Transverse colon (tissue), 4 donors: ENCODE results near the gene GMEB2. TPM values are rescaled to one million over a fixed set of nuclear protein-coding genes. Genes with fewer than 3 reads are reported as not detected.

Experiments
- DNase-seq: peaks from one replicate; pipeline ENCODE4 v3.0.0-alpha.2; 2019
- H3K27ac ChIP-seq, 4 donors: fragments of 200-600 bp; sonication (generic); 2 replicates each; pipeline ENCODE4 v1.5.1; 2016 to 2018; ENCODE audit warnings: inconsistent platforms in 4 of 4
- H3K27me3 ChIP-seq: fragments of 200-600 bp; sonication (generic); 2 replicates; pipeline ENCODE4 v1.5.1; 2017; ENCODE audit warnings: inconsistent platforms
- H3K36me3 ChIP-seq, 4 donors: fragments of 200-600 bp; sonication (generic); 2 replicates each; pipeline ENCODE4 v1.5.1; 2017 to 2019; ENCODE audit warnings: inconsistent platforms in 4 of 4
- H3K4me1 ChIP-seq, 4 donors: fragments of 200-600 bp; sonication (generic); 2 replicates each; pipeline ENCODE4 v1.5.1; 2017 to 2020; ENCODE audit warnings: inconsistent platforms in 4 of 4
- H3K4me3 ChIP-seq, 4 donors: fragments of 200-600 bp; sonication (generic); 1 replicate in 1 of 4; 2 replicates in 3 of 4; pipeline versions ENCODE4 v1.5.1 to v1.6.1; 2017 to 2019; ENCODE audit warnings: inconsistent platforms in 4 of 4
- H3K9me3 ChIP-seq, 2 donors: fragments of 200-600 bp; sonication (generic); 2 replicates each; pipeline ENCODE4 v1.5.1; 2017 to 2019; ENCODE audit warnings: inconsistent platforms in 2 of 2
- CTCF ChIP-seq, 5 experiments: fragments of 200-600 bp in 3 of 5; fragments of 450-650 bp in 2 of 5; sonication (generic) in 3 of 5; IDR thresholded peaks; 1 replicate in 2 of 5; 2 replicates in 3 of 5; pipeline ENCODE4 v1.5.1; 2016 to 2017; ENCODE audit warnings: antibody characterized with exemption in 5 of 5, inconsistent platforms in 3 of 5, mild to moderate bottlenecking in 2 of 5, moderate library complexity in 1 of 5
- EP300 ChIP-seq: sonication (generic); formaldehyde crosslinking; IDR thresholded peaks from one replicate; pipeline ENCODE4 v1.6.1; 2017; ENCODE audit warnings: antibody characterized with exemption, low read depth
- POLR2A ChIP-seq: fragments of 450-650 bp; IDR thresholded peaks from one replicate; pipeline ENCODE4 v1.6.1; 2016; ENCODE audit warnings: antibody characterized with exemption, mild to moderate bottlenecking, moderate library complexity
- POLR2AphosphoS5 ChIP-seq, 3 donors: sonication (generic); formaldehyde crosslinking; IDR thresholded peaks; one replicate each; pipeline ENCODE4 v1.6.1; 2016; ENCODE audit warnings: antibody characterized with exemption in 3 of 3
- WGBS, 2 donors: methylation state at CpG; one replicate each; pipeline ENCODE4 v1.1.5; 2018; ENCODE audit warnings: low coverage in 1 of 2; 5-methylcytosine and 5-hydroxymethylcytosine counted together
- in situ Hi-C, 4 donors: fragments of 200-750 bp; cut with MboI; loops; one replicate each; pipeline versions ENCODE4 v1.15.0 to v1.15.1; 2017; ENCODE audit warnings: low sequenced_read_pairs in 3 of 4, low pct_ligation_motif_present in 1 of 4, low pct_unique_long_range_greater_than_20kb in 1 of 4
- intact Hi-C: fragments of 100-400 bp; cut with DNase I; formaldehyde crosslinking; loops from one replicate; pipeline ENCODE4 v1.15.1; 2023; ENCODE audit warnings: low total_unique reads
- total RNA-seq, 4 donors: library from RNA; depleted of rRNA; stranded (reverse); fragments of >200 nt; gene quantifications; one replicate each; pipeline ENCODE4 v1.1.0, GENCODE V29; 2016

The GMEB2 gene
- total RNA-seq, 4 donors from 2014 or later = 9.0 to 20.3 (median 13.5) TPM

- peak; percentile 41 to 88 (median 83) for TF ChIP-seq POLR2AphosphoS5 (IDR thresholded peaks at IDR 0.05)
- no peak for TF ChIP-seq EP300
- TF ChIP-seq POLR2A = peak; percentile 30
- TF ChIP-seq CTCF (IDR thresholded peaks at IDR 0.05) = no peak
- in situ Hi-C loops = loop anchor here in 1 of 4 donors (25.0 kb wide), 1 partner anchor 95 kb away; the partner anchor contains the start of gene GMEB2
- WGBS, 2 donors = 60% methylated on average over 36 of the region's 36 CpGs; no CpG with 5 or more reads in 1 of the 2 donors
- peaks cover 11% of the 10 kb centered on the region for H3K27me3 ChIP-seq
- peak overlapping the region in 1 of 4 donors; percentile 26 for H3K4me3 ChIP-seq
- peak overlapping the region in 3 of 4 donors; percentile 44 to 81 (median 54) for H3K27ac ChIP-seq
- peak; percentile 79 for DNase-seq
- peaks cover 12 to 55% (median 41%) of the 10 kb centered on the region in 4 donors for H3K4me1 ChIP-seq
- no peaks in the 10 kb centered on the region for H3K36me3 ChIP-seq
- intact Hi-C loops = no loop called here
- no peaks in the 10 kb centered on the region for H3K9me3 ChIP-seq
These were observed 84.8 kb downstream of the GMEB2 start for GRCh38 chr20:63542031-63542559.

GRCh38 chr20:63541371-63541770 is 85.5 kb downstream of the GMEB2 start:
- WGBS, 2 donors = 90% methylated on average over 20 of the region's 28 CpGs; no CpG with 5 or more reads in 1 of the 2 donors
- Histone ChIP-seq H3K4me3 (peak overlapping the region in 1 of 4 donors; percentile 26), H3K36me3 (no peaks in the 10 kb centered on the region), H3K4me1 (peaks cover 12 to 50% (median 43%) of the 10 kb centered on the region in 4 donors), H3K27ac (peak overlapping the region in 2 of 4 donors; percentile 15 to 81), H3K9me3 (no peaks in the 10 kb centered on the region), H3K27me3 (peaks cover 4% of the 10 kb centered on the region)
- in situ Hi-C loops = loop anchor here in 1 of 4 donors (25.0 kb wide), 1 partner anchor 96 kb away; the partner anchor contains the start of gene GMEB2
- DNase-seq = no peak
- intact Hi-C loops = no loop called here
- no peak for TF ChIP-seq POLR2AphosphoS5 (IDR thresholded peaks at IDR 0.05)
- no peak for TF ChIP-seq EP300
- no peak for TF ChIP-seq POLR2A
- no peak for TF ChIP-seq CTCF (IDR thresholded peaks at IDR 0.05)

- H3K36me3 ChIP-seq = no peaks in the 10 kb centered on the region
- WGBS, 2 donors = 73 to 80% methylated on average over 6 to 37 of the region's 49 CpGs
- H3K4me3 ChIP-seq = no peak overlapping the region
- intact Hi-C loops = no loop called here
- H3K9me3 ChIP-seq = no peaks in the 10 kb centered on the region
- no peak for DNase-seq
- H3K4me1 ChIP-seq = peaks cover 10 to 46% (median 40%) of the 10 kb centered on the region in 4 donors
- H3K27me3 ChIP-seq = no peaks in the 10 kb centered on the region
- no peak overlapping the region for H3K27ac ChIP-seq
- TF ChIP-seq CTCF (IDR thresholded peaks at IDR 0.05) = no peak
- TF ChIP-seq POLR2AphosphoS5 (IDR thresholded peaks at IDR 0.05) = no peak
- TF ChIP-seq POLR2A = no peak
- TF ChIP-seq EP300 = no peak
- in situ Hi-C loops = loop anchor here in 1 of 4 donors (25.0 kb wide), 1 partner anchor 97 kb away; the partner anchor contains the start of gene GMEB2
These were observed 86.3 kb downstream of the GMEB2 start for GRCh38 chr20:63540417-63541186.
